ENCODE data around the gene MELTF. TPM values are rescaled to one million over a fixed set of nuclear protein-coding genes. Genes with fewer than 3 reads are reported as not detected.

The MELTF gene
- total RNA-seq, 4 donors from 2014 or later = 3.2 to 5.9 (median 3.9) TPM

DNA sequence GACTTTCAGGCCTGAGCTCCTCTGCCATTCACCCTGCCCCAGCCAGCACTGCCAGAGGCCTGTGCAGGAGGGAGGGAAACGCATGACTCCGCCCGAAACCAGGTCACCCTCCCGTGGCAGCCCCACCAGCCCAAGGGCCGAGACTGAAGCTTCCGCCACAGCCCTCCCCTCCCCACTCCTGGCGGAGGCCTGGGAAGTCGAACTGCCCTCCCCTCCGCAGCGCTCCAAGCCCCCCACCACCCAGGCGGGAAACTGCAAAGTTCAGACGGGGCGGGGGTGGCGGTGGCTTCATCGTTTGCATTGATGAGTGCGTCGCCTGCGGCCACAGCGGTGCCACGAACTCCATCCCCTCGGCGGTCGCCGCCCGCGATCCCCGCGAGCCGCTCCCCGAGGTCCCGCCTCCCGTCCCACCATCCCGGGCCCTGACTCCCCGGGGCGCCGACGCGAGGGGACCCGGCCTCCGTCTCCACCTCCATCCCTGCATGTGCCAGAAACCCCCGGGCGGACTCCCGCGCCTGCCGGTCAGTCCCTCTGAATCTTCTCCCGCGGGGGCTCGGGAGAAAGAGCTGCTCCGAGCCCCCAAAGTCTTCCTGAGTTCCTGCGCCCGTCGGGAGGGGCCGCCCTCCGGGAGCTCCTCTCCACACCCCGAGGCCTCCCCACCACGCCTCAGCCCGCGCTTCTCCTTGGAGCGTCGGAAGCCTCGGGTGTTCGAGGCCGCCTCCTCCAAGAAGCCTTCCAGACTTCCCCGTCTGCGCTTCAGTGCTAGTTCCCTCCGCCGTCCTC is 698 bp downstream of the MELTF start:
- WGBS, 2 donors = 4% methylated on average over 38 of the region's 67 CpGs; no CpG with 5 or more reads in 1 of the 2 donors
- peaks cover 0 to 21% (median 0%) of the 10 kb centered on the region in 4 donors for H3K27me3 ChIP-seq
- DNase-seq = no peak

GRCh38 chr3:197027896-197028727 is 1.5 kb downstream of the MELTF start:
- WGBS, 2 donors = 34 to 60% methylated on average over 1 to 2 of the region's 22 CpGs
- DNase-seq = no peak
- H3K4me1 ChIP-seq = peaks cover 13 to 44% (median 15%) of the 10 kb centered on the region in 3 donors
- no peaks in the 10 kb centered on the region for H3K36me3 ChIP-seq
- no peak overlapping the region for H3K27ac ChIP-seq
- TF ChIP-seq POLR2A (IDR thresholded peaks at IDR 0.05) (no peak), CTCF (IDR thresholded peaks at IDR 0.05) (no peak)
- peaks cover 0 to 29% (median 0%) of the 10 kb centered on the region in 4 donors for H3K27me3 ChIP-seq
- H3K9me3 ChIP-seq = no peaks in the 10 kb centered on the region
- intact Hi-C loops (cut with DNase I) = no loop called here
- H3K4me3 ChIP-seq = peak overlapping the region in 2 of 4 donors; percentile 58 to 68

More for the DNA sequence above, 698 bp downstream of the MELTF start:
- H3K4me3 ChIP-seq = peak overlapping the region; percentile 32 to 68 (median 50)
- no peak for TF ChIP-seq POLR2A (IDR thresholded peaks at IDR 0.05)
- no peak for TF ChIP-seq CTCF (IDR thresholded peaks at IDR 0.05)
- H3K27ac ChIP-seq = peak overlapping the region in 3 of 4 donors; percentile 3 to 66 (median 26)
- no peaks in the 10 kb centered on the region for H3K36me3 ChIP-seq
- no peaks in the 10 kb centered on the region for H3K9me3 ChIP-seq
- peaks cover 13 to 38% (median 15%) of the 10 kb centered on the region in 3 donors for H3K4me1 ChIP-seq
- intact Hi-C loops (cut with DNase I) = no loop called here

DNA sequence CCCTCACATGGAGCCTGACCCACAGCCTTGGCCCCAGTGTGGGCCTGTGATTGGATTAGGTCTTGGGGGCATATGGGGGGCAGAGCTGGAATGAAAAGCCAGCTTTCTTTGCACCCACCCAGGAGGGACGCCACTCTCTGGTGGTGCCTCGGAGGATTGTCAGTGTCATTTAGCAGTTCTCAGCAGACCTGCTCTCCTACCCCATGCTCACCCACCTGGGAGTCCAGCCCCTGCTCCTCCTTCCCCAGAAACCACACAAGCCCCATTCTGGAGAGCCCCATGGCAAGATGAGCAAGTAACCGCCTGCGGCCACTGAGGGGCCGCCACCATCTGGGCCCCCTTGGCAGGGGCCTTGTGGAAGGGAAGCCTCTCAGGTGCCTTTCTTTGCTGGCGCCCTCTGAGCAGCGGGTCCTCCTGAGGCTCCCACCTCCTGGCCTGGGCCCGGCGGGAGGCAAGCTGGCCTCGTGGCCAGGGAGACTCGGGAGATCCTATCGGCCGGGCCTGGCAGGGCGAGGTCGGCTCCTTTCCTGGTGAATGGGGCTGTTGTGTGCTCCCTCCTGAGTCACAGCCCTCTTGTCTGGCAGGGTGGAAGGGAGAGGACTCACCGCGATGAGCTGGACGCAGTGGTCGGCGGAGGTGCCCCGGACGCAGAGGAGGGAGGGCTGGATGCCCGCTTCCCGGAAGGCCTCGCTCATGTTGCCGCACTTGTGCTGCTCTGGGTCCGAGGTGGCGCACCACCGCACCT is 2.3 kb downstream of the MELTF start:
- Histone ChIP-seq H3K36me3 (no peaks in the 10 kb centered on the region), H3K9me3 (no peaks in the 10 kb centered on the region), H3K4me1 (peaks cover 13 to 44% (median 15%) of the 10 kb centered on the region in 3 donors), H3K27ac (no peak overlapping the region), H3K27me3 (peaks cover 0 to 37% (median 0%) of the 10 kb centered on the region in 4 donors), H3K4me3 (no peak overlapping the region)
- no peak for DNase-seq
- WGBS, 2 donors = no CpG with 5 or more reads among the region's 29 CpGs
- intact Hi-C loops (cut with DNase I) = no loop called here
- TF ChIP-seq POLR2A (IDR thresholded peaks at IDR 0.05) = no peak
- TF ChIP-seq CTCF (IDR thresholded peaks at IDR 0.05) = no peak

DNA sequence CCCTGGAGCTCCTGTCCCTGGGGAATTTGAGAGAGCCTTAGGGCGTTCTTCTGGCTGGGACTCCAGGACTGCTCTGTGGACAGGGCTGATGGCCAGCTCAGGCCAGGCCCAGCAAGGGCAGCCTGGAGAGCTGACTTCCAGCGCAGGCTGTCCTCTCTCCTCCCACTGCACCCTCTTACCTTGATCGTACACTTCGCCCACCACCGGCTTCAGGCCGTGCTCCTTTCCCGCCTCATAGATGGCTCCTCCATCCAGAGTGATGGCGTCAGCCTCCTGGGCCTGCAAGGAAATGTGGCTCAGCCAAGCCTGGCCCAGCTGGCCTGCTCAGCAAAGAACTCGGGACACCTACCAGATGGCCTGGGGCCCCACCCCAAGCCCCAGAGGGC is 3.1 kb downstream of the MELTF start:
- intact Hi-C loops (cut with DNase I) = no loop called here
- 91% methylated on average over 4 of the region's 9 CpGs; no CpG with 5 or more reads in 1 of the 2 donors for WGBS, 2 donors

More for the DNA sequence above, 3.1 kb downstream of the MELTF start:
- H3K4me3 ChIP-seq = no peak overlapping the region
- H3K27me3 ChIP-seq = peaks cover 0 to 44% (median 0%) of the 10 kb centered on the region in 4 donors
- TF ChIP-seq POLR2A (IDR thresholded peaks at IDR 0.05) (no peak), CTCF (IDR thresholded peaks at IDR 0.05) (no peak)
- H3K27ac ChIP-seq = no peak overlapping the region
- no peaks in the 10 kb centered on the region for H3K9me3 ChIP-seq
- DNase-seq = no peak
- peaks cover 12 to 37% (median 13%) of the 10 kb centered on the region in 3 donors for H3K4me1 ChIP-seq
- no peaks in the 10 kb centered on the region for H3K36me3 ChIP-seq
